GM21360 (cell line): ENCODE data around the gene DPH6.
"Not testable (repeated sequence)": the region's sequence is repeated elsewhere in the genome, so short reads cannot be mapped to it uniquely, and the experiment has no call there.

ENCODE experiments used
- ATAC-seq: cut with Tn5 transposase; IDR thresholded peaks from one replicate; pipeline ENCODE4 v1.9.1; 2021; ENCODE audit warnings: mild to moderate bottlenecking, moderate library complexity; ENCODE audit not compliant: unreplicated experiment

The DPH6 gene

GRCh38 chr15:35351059-35351458, 194.9 kb downstream of the DPH6 start:
- no peak for ATAC-seq

- ATAC-seq = no peak
Observed at GRCh38 chr15:35349916-35350315, 196.0 kb downstream of the DPH6 start.

- ATAC-seq = no peak
Observed at GRCh38 chr15:35330916-35331315, 215.0 kb downstream of the DPH6 start.

GRCh38 chr15:35330048-35330695, 215.8 kb downstream of the DPH6 start:
- ATAC-seq = no peak

GRCh38 chr15:35329521-35329961, 216.4 kb downstream of the DPH6 start:
- no peak for ATAC-seq

- not testable (repeated sequence) for ATAC-seq
Observed at GRCh38 chr15:35328836-35329235, 217.1 kb downstream of the DPH6 start.

GRCh38 chr15:35327789-35328188, 218.2 kb downstream of the DPH6 start:
- ATAC-seq = no peak

- ATAC-seq = no peak
Observed at GRCh38 chr15:35325374-35325941, 220.5 kb downstream of the DPH6 start.

- no peak for ATAC-seq
Observed at GRCh38 chr15:35323141-35323540, 222.8 kb downstream of the DPH6 start.

GRCh38 chr15:35321926-35322325, 224.0 kb downstream of the DPH6 start:
- ATAC-seq = no peak

- ATAC-seq = no peak
Observed at GRCh38 chr15:35320911-35321310, 225.1 kb downstream of the DPH6 start.
